Measurements from ENCODE around the gene EPHA7. TPM values are rescaled to one million over a fixed set of nuclear protein-coding genes. Genes with fewer than 3 reads are reported as not detected.

Gene EPHA7
- total RNA-seq, 2 experiments from 2014 or later, result not detected

DNA sequence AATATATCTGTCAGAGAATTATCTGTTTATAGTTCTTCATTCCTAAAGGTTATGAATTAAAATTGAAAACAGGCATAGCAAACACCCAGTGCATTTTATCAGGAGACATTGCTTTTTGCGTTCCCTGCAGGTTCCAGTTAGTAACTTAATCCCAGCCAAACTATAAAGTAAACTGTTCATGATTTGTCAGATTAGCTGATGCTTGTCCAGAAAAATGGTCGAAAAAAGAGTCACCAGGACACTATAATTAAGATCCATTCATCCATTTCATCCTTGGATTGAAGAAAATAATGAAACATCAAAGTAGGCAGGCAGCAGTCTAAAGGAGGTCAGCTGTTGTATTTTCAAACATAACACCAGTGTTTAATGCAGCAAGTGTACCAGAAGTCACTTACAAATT is 75.9 kb downstream of the EPHA7 start:
- POLR2A ChIA-PET, result no interaction called here
- ATAC-seq (no peak), DNase-seq (no peak)
- Mint-ChIP-seq H3K9me3 (ENCODE audit: insufficient read depth) (no peaks in the 10 kb centered on the region), H3K36me3 (ENCODE audit: low read depth) (no peaks in the 10 kb centered on the region), H3K4me3 (no peak overlapping the region), H3K4me1 (ENCODE audit: low read depth) (no peaks in the 10 kb centered on the region), H3K27me3 (ENCODE audit: low read depth) (no peaks in the 10 kb centered on the region), H3K27ac (no peak overlapping the region)
- CTCF ChIA-PET, result no interaction called here

DNA sequence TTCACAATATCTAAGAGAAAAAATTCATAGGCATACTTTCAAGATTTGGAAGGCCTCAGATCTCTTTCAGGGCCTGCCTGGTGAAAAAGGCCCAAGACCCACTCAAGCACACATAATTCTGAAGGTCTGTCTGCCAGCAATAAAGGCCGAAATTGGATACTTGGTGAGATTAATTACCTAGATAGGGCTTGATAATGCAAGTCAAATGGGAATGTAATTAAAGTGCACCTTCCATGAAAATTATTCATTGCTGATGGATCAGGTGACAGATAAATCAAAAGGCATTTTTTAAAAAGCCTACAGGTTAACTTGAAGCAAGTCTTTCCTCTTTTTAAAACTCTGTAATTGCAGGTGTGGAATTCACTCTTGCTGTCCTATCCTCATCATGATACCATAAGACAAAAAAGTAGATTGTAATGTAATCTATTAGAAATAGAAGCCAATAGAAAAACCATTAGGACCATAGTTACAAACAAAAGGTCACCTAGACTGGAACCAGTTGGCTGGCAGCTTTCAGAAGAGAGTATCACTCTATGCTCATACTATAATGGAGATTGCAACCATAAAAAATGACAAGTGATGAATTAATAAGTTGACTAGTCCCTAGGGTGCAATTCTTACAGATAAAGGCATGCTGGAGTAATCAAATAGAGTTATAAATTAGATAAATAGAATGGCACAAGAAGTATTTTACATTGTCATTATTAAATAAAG is 77.3 kb downstream of the EPHA7 start:
- Mint-ChIP-seq H3K4me1 (ENCODE audit: low read depth) (no peaks in the 10 kb centered on the region), H3K27ac (no peak overlapping the region), H3K4me3 (no peak overlapping the region), H3K9me3 (ENCODE audit: insufficient read depth) (no peaks in the 10 kb centered on the region), H3K36me3 (ENCODE audit: low read depth) (no peaks in the 10 kb centered on the region), H3K27me3 (ENCODE audit: low read depth) (no peaks in the 10 kb centered on the region)
- ATAC-seq, result no peak
- POLR2A ChIA-PET, result no interaction called here
- CTCF ChIA-PET, result no interaction called here
- DNase-seq, result no peak

DNA sequence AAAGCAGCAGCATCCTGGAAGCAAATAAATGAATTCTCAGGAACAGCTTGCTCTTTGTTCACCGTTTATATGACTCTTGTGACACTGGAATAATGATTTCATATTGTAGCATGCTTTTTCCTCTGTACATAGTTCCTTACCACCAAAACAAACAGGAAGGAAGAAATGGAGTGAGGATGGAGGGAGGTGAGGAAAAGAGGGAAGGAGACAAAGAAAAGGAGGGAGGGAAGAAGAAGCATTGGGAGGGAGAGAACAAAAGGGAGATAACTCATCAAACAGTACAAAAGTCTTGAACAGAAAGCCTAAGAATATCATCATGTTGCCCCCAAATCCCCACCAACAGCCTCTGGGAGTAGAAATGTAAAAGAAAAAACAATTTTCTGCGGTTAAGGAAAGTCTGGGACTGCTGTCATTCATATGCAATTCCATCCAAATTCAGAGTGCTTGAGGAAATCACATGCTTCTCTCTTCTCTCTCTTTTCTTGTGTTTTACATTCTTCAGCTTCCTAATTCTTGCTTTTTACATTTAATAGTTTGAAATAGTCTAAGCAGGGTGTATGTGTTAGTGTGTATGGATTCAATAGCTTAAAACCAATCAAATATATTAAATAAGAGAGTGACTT is 81.5 kb downstream of the EPHA7 start:
- CTCF ChIA-PET, result no interaction called here
- H3K9me3 Mint-ChIP-seq (ENCODE audit: insufficient read depth), result no peaks in the 10 kb centered on the region
- POLR2A ChIA-PET, result no interaction called here

DNA sequence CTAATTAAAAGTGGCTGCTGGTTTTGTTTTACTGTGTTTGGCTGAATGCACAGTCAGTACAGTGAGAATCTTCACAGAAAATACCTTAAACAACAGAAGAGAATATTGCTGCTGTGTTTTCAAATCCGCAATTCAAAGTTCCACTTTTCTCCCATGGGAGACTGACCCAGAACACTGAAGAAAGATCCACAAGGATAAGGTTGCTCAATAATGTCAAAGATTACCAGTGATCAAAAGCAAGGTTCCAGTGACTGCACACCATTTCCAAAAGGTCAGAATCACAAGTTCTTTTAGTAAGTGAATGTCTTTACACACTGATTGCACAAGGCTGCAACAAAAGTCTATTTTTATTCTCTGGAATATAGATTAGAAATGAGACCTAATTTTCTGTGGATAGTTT is 82.3 kb downstream of the EPHA7 start:
- POLR2A ChIA-PET, result no interaction called here
- DNase-seq (no peak), ATAC-seq (no peak)
- no peak overlapping the region for H3K27ac Mint-ChIP-seq
- H3K9me3 Mint-ChIP-seq (ENCODE audit: insufficient read depth), result no peaks in the 10 kb centered on the region
- H3K4me3 Mint-ChIP-seq, result no peak overlapping the region
- H3K4me1 Mint-ChIP-seq (ENCODE audit: low read depth), result no peaks in the 10 kb centered on the region
- H3K36me3 Mint-ChIP-seq (ENCODE audit: low read depth), result no peaks in the 10 kb centered on the region
- no peaks in the 10 kb centered on the region for H3K27me3 Mint-ChIP-seq (ENCODE audit: low read depth)
- CTCF ChIA-PET, result no interaction called here

More for the DNA sequence above, 81.5 kb downstream of the EPHA7 start:
- DNase-seq, result no peak
- ATAC-seq, result no peak
- Mint-ChIP-seq H3K4me1 (ENCODE audit: low read depth) (no peaks in the 10 kb centered on the region), H3K27me3 (ENCODE audit: low read depth) (no peaks in the 10 kb centered on the region), H3K27ac (no peak overlapping the region), H3K4me3 (no peak overlapping the region), H3K36me3 (ENCODE audit: low read depth) (no peaks in the 10 kb centered on the region)

GRCh38 chr6:93329301-93330000 is 89.9 kb downstream of the EPHA7 start:
- ChIA-PET POLR2A (no interaction called here), CTCF (no interaction called here)
- DNase-seq (no peak), ATAC-seq (no peak)
- Mint-ChIP-seq H3K4me3 (no peak overlapping the region), H3K27me3 (ENCODE audit: low read depth) (no peaks in the 10 kb centered on the region), H3K36me3 (ENCODE audit: low read depth) (no peaks in the 10 kb centered on the region), H3K27ac (no peak overlapping the region), H3K4me1 (ENCODE audit: low read depth) (no peaks in the 10 kb centered on the region), H3K9me3 (ENCODE audit: insufficient read depth) (no peaks in the 10 kb centered on the region)

DNA sequence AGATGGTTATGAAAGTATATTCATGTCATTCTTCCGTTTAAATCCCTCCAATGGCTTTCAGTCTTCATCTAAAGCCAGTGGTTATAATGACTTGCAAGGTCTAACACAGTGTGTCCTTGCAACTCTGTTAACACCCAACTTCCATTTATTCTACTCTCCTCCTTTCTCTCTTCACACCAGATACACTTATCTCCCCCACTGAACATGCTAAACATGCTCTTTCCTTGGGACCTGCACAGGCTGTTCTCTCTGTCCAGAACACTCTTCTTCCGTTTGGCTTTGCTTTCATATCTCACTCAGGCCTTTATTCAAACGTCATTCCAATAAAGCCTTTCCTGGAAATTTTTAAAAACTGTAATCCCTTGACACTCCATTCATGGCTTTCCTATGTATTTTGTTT is 91.5 kb downstream of the EPHA7 start:
- CTCF ChIA-PET, result no interaction called here

GRCh38 chr6:93325761-93326160 is 93.6 kb downstream of the EPHA7 start:
- ATAC-seq, result no peak
- H3K36me3 Mint-ChIP-seq (ENCODE audit: low read depth), result no peaks in the 10 kb centered on the region
- H3K4me3 Mint-ChIP-seq, result no peak overlapping the region
- H3K4me1 Mint-ChIP-seq (ENCODE audit: low read depth), result no peaks in the 10 kb centered on the region
- POLR2A ChIA-PET, result no interaction called here
- DNase-seq, result no peak
- H3K27me3 Mint-ChIP-seq (ENCODE audit: low read depth), result no peaks in the 10 kb centered on the region
- no peaks in the 10 kb centered on the region for H3K9me3 Mint-ChIP-seq (ENCODE audit: insufficient read depth)
- H3K27ac Mint-ChIP-seq, result no peak overlapping the region
- CTCF ChIA-PET, result no interaction called here

More for the DNA sequence above, 91.5 kb downstream of the EPHA7 start:
- H3K27me3 Mint-ChIP-seq (ENCODE audit: low read depth), result no peaks in the 10 kb centered on the region
- H3K36me3 Mint-ChIP-seq (ENCODE audit: low read depth), result no peaks in the 10 kb centered on the region
- H3K27ac Mint-ChIP-seq, result no peak overlapping the region
- H3K4me1 Mint-ChIP-seq (ENCODE audit: low read depth), result no peaks in the 10 kb centered on the region
- POLR2A ChIA-PET, result no interaction called here
- no peaks in the 10 kb centered on the region for H3K9me3 Mint-ChIP-seq (ENCODE audit: insufficient read depth)
- ATAC-seq (no peak), DNase-seq (no peak)
- no peak overlapping the region for H3K4me3 Mint-ChIP-seq

GRCh38 chr6:93323630-93324029 is 95.7 kb downstream of the EPHA7 start:
- Mint-ChIP-seq H3K4me1 (ENCODE audit: low read depth) (no peaks in the 10 kb centered on the region), H3K27me3 (ENCODE audit: low read depth) (no peaks in the 10 kb centered on the region), H3K27ac (no peak overlapping the region), H3K36me3 (ENCODE audit: low read depth) (no peaks in the 10 kb centered on the region), H3K9me3 (ENCODE audit: insufficient read depth) (no peaks in the 10 kb centered on the region), H3K4me3 (no peak overlapping the region)
- POLR2A ChIA-PET, result no interaction called here
- DNase-seq (no peak), ATAC-seq (no peak)
- CTCF ChIA-PET, result no interaction called here

DNA sequence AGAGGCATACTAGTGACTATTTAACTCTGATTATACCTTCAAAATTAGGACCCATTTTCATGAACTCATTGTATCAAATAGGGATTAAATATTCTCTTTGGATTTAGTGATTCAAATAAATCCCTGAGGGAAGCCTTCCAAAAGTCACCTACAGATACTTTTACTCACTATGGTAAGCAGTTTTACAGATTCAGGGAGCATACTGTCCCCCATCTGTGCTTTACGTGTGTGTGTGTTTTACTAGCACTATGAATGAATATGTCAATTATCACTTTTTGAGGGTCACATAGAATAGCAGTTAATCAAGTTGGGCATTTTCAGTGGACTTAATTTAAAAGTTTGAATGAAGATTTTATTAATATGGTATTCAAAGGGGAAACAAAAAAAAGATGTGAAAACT is 96.7 kb downstream of the EPHA7 start:
- H3K4me1 Mint-ChIP-seq (ENCODE audit: low read depth), result no peaks in the 10 kb centered on the region
- no peak for DNase-seq
- H3K36me3 Mint-ChIP-seq (ENCODE audit: low read depth), result no peaks in the 10 kb centered on the region
- H3K27me3 Mint-ChIP-seq (ENCODE audit: low read depth), result no peaks in the 10 kb centered on the region
- no peak overlapping the region for H3K4me3 Mint-ChIP-seq
- no peaks in the 10 kb centered on the region for H3K9me3 Mint-ChIP-seq (ENCODE audit: insufficient read depth)
- ATAC-seq, result no peak
- ChIA-PET POLR2A (no interaction called here), CTCF (no interaction called here)
- H3K27ac Mint-ChIP-seq, result no peak overlapping the region

DNA sequence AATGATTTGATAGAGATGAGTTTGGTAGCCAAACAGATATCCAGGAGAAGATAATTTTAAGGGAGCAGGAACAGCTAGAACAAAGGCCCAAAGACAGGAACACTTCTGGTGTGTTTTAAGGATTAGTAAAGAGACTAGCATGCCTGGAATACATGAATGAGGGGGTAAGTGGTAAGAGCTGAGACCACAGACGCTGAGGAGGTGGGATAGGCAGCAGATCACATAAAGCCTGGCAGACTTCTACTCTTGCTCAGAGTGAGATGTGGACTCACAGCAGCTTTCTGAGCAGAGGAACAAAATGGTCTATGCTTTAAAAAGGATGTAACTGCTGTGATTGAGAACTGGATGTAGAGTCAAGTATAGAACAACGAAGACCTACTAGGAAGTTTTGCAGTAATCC is 100.1 kb downstream of the EPHA7 start:
- no peak for DNase-seq
- no peaks in the 10 kb centered on the region for H3K4me1 Mint-ChIP-seq (ENCODE audit: low read depth)
- H3K27me3 Mint-ChIP-seq (ENCODE audit: low read depth), result no peaks in the 10 kb centered on the region
- POLR2A ChIA-PET, result no interaction called here
- H3K27ac Mint-ChIP-seq, result no peak overlapping the region
- H3K4me3 Mint-ChIP-seq, result no peak overlapping the region
- no peaks in the 10 kb centered on the region for H3K36me3 Mint-ChIP-seq (ENCODE audit: low read depth)
- CTCF ChIA-PET, result no interaction called here
- H3K9me3 Mint-ChIP-seq (ENCODE audit: insufficient read depth), result no peaks in the 10 kb centered on the region
- no peak for ATAC-seq

DNA sequence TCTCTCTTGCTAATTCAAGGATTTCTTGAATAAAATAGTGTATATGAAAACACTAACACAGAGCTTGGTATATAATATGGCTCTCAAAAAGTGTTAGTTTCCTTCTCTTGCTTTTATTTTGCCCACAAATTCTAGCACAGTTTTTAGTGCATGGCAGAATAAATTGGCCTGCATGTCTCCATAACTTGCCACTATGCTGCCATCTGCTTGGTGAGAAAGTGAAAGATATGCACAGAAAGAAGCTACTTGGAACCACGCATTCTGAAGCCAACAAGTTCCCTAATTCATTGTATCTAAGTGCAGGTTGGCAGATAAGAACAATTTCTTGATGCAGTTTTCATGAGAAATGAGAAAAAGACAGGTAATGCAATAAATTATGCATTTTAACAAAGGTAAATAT is 101.2 kb downstream of the EPHA7 start:
- Mint-ChIP-seq H3K4me1 (ENCODE audit: low read depth) (no peaks in the 10 kb centered on the region), H3K36me3 (ENCODE audit: low read depth) (no peaks in the 10 kb centered on the region), H3K27me3 (ENCODE audit: low read depth) (no peaks in the 10 kb centered on the region), H3K4me3 (no peak overlapping the region), H3K9me3 (ENCODE audit: insufficient read depth) (no peaks in the 10 kb centered on the region), H3K27ac (no peak overlapping the region)
- ATAC-seq (no peak), DNase-seq (no peak)
- ChIA-PET CTCF (no interaction called here), POLR2A (no interaction called here)

DNA sequence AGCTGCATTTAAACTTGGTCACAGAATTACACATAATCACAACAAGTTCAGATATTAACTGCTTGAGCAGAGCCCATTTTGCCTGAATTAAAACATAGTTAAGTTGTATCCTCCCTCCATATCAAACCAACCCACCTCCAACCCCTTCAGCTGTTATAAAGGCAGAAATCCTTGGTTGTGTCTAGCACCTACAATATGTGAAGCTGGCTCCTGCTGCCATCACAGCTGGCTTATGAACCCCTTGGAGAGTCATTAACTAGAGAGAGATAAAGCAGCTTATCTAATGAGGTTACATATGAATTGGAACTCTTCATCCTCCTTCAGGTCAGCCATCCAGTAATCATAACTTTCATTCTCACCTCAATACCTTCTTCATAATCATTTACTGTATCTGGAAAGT is 101.8 kb downstream of the EPHA7 start:
- ATAC-seq (no peak), DNase-seq (no peak)
- H3K9me3 Mint-ChIP-seq (ENCODE audit: insufficient read depth), result no peaks in the 10 kb centered on the region
- ChIA-PET CTCF (no interaction called here), POLR2A (no interaction called here)
- no peak overlapping the region for H3K27ac Mint-ChIP-seq
- no peak overlapping the region for H3K4me3 Mint-ChIP-seq
- H3K36me3 Mint-ChIP-seq (ENCODE audit: low read depth), result no peaks in the 10 kb centered on the region
- H3K4me1 Mint-ChIP-seq (ENCODE audit: low read depth), result no peaks in the 10 kb centered on the region
- no peaks in the 10 kb centered on the region for H3K27me3 Mint-ChIP-seq (ENCODE audit: low read depth)

Measured in activated CD8-positive, alpha-beta T cell treated with anti-CD3 and anti-CD28 coated beads, Interleukin-2, amount 10 ng/mL, durations not matched to agents 7 days and 5 days (primary cell).